Erythroblast (primary cell): ENCODE data around the gene GBP2.
"Not testable (repeated sequence)": the region's sequence is repeated elsewhere in the genome, so short reads cannot be mapped to it uniquely, and the experiment has no call there.

Experiments
- GATA1 ChIP-seq: IDR thresholded peaks from 2 replicates; pipeline ENCODE4 v1.6.1; 2011; ENCODE audit warnings: low read depth, mild to moderate bottlenecking, control low read depth, low read length, moderate library complexity
- POLR2A ChIP-seq: IDR thresholded peaks from 2 replicates; pipeline ENCODE4 v1.6.1; 2011; ENCODE audit warnings: mild to moderate bottlenecking, low read length

DNA sequence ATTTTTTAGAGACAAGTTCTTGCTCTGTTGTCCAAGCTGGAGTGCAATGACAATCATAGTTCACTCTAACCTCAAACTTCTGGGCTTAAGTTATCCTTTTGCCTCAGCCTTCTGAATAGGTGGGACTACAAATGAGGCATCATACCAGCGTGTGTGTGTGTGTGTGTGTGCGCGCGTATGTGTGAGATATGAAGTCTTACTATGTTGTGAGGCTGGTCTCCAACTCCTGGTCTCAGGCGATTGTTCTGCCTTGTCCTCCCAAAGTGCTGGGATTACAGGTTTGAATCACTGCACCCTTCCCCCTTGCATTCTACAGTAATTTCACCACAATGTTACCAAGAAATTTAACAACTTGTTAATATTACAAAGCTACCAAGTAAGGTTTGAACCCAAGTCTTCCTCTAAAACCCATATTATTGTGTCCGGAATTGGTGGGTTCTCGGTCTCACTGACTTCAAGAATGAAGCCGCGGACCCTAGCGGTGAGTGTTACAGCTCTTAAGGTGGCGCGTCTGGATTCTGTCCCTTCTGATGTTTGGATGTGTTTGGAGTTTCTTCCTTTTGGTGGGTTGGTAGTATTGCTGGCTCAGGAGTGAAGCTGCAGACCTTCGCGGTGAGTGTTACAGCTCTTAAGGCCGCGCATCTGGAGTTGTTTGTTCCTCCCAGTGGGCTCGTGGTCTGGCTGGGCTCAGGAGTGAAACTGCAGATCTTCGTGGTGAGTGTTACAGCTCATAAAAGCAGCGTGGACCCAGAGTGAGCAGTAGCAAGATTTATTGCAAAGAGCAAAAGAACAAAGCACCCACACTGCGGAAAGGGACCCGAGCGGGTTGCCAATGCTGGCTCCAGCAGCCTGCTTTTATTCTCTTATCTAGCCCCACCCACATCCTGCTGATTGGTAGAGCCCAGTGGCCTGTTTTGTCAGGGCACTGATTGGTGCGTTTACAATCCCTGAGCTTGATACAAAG lies 970 bp upstream of the GBP2 start:
- not testable (repeated sequence) for TF ChIP-seq POLR2A, GATA1
